Activated gamma-delta T cell treated with Interleukin-2 at 50 U/mL for 16 hours (primary cell): ENCODE results near the gene SMCHD1.
"Not testable (repeated sequence)": the region's sequence is repeated elsewhere in the genome, so short reads cannot be mapped to it uniquely, and the experiment has no call there.

Source experiments
- DNase-seq: peaks from one replicate; pipeline ENCODE4 v3.0.0-alpha.2; 2020

Gene SMCHD1

GRCh38 chr18:2660849-2661248, 5.3 kb downstream of the SMCHD1 start:
- not testable (repeated sequence) for DNase-seq

- not testable (repeated sequence) for DNase-seq
Measured at GRCh38 chr18:2662288-2662687, 6.8 kb downstream of the SMCHD1 start.

- no peak for DNase-seq
Measured at GRCh38 chr18:2662990-2663389, 7.5 kb downstream of the SMCHD1 start.

GRCh38 chr18:2672410-2672809, 16.9 kb downstream of the SMCHD1 start:
- no peak for DNase-seq

- DNase-seq: no peak
Measured at GRCh38 chr18:2672872-2673271, 17.3 kb downstream of the SMCHD1 start.

GRCh38 chr18:2678933-2679332, 23.4 kb downstream of the SMCHD1 start:
- not testable (repeated sequence) for DNase-seq

- no peak for DNase-seq
Measured at GRCh38 chr18:2680216-2680792, 24.8 kb downstream of the SMCHD1 start.

- no peak for DNase-seq
Measured at GRCh38 chr18:2681993-2682603, 26.6 kb downstream of the SMCHD1 start.

GRCh38 chr18:2683055-2683454, 27.5 kb downstream of the SMCHD1 start:
- no peak for DNase-seq

GRCh38 chr18:2686349-2686968, 30.9 kb downstream of the SMCHD1 start:
- DNase-seq: no peak

GRCh38 chr18:2687390-2688001, 32.0 kb downstream of the SMCHD1 start:
- no peak for DNase-seq

- no peak for DNase-seq
Measured at GRCh38 chr18:2692508-2692907, 37.0 kb downstream of the SMCHD1 start.

- DNase-seq: no peak
Measured at GRCh38 chr18:2697184-2697583, 41.7 kb downstream of the SMCHD1 start.

- DNase-seq: no peak
Measured at GRCh38 chr18:2699001-2699400, 43.5 kb downstream of the SMCHD1 start.

GRCh38 chr18:2704541-2704940, 49.0 kb downstream of the SMCHD1 start:
- DNase-seq: no peak

GRCh38 chr18:2706903-2707302, 51.4 kb downstream of the SMCHD1 start:
- no peak for DNase-seq

- DNase-seq: no peak
Measured at GRCh38 chr18:2707551-2708168, 52.1 kb downstream of the SMCHD1 start.

- DNase-seq: no peak
Measured at GRCh38 chr18:2709316-2709715, 53.8 kb downstream of the SMCHD1 start.

GRCh38 chr18:2714140-2714539, 58.6 kb downstream of the SMCHD1 start:
- DNase-seq: no peak

GRCh38 chr18:2715990-2716389, 60.5 kb downstream of the SMCHD1 start:
- no peak for DNase-seq

- DNase-seq: no peak
Measured at GRCh38 chr18:2716394-2717326, 61.1 kb downstream of the SMCHD1 start.

GRCh38 chr18:2717407-2717806, 61.9 kb downstream of the SMCHD1 start:
- DNase-seq: no peak

- no peak for DNase-seq
Measured at GRCh38 chr18:2719040-2719439, 63.5 kb downstream of the SMCHD1 start.
